Muscle layer of colon (tissue), 2 donors: Measurements from ENCODE around the gene CARHSP1.
"Not testable (repeated sequence)": the region's sequence is repeated elsewhere in the genome, so short reads cannot be mapped to it uniquely, and the experiment has no call there.

ENCODE experiments used
- H3K27ac ChIP-seq: one replicate; pipeline ENCODE4 v1.7.0; 2013; ENCODE audit warnings: low read depth, mild to moderate bottlenecking, low read length, moderate library complexity
- H3K27me3 ChIP-seq, 2 donors: one replicate each; pipeline ENCODE4 v1.7.0; 2013; ENCODE audit warnings: low read length in 2 of 2, mild to moderate bottlenecking in 2 of 2; ENCODE audit not compliant: insufficient read depth in 2 of 2, control insufficient read depth in 1 of 2
- H3K36me3 ChIP-seq: one replicate; pipeline ENCODE4 v1.7.0; 2013; ENCODE audit warnings: mild to moderate bottlenecking, low read length; ENCODE audit not compliant: insufficient read depth
- H3K4me1 ChIP-seq: one replicate; pipeline ENCODE4 v1.7.0; 2013; ENCODE audit warnings: mild to moderate bottlenecking, low read length; ENCODE audit not compliant: insufficient read depth
- H3K4me3 ChIP-seq, 2 donors: one replicate each; pipeline ENCODE4 v1.7.0; 2013; ENCODE audit warnings: low read length in 2 of 2, low read depth in 1 of 2, mild to moderate bottlenecking in 1 of 2, moderate library complexity in 1 of 2
- H3K9ac ChIP-seq: one replicate; pipeline ENCODE4 v1.7.0; 2013; ENCODE audit warnings: low read length
- H3K9me3 ChIP-seq: one replicate; pipeline ENCODE4 v1.7.0; 2013; ENCODE audit warnings: mild to moderate bottlenecking, low read length
- donor health status: abdominal sarcoma.
- donor health status: Adenocarcinoma of cecum.

Gene CARHSP1

GRCh38 chr16:8808613-8809353, 60.0 kb downstream of the CARHSP1 start:
- H3K9ac ChIP-seq: no peak overlapping the region
- H3K9me3 ChIP-seq: no peaks in the 10 kb centered on the region
- H3K27ac ChIP-seq: no peak overlapping the region
- no peak overlapping the region for H3K4me3 ChIP-seq
- H3K4me1 ChIP-seq: no peaks in the 10 kb centered on the region
- H3K36me3 ChIP-seq: peaks cover 75% of the 10 kb centered on the region
- no peaks in the 10 kb centered on the region for H3K27me3 ChIP-seq

GRCh38 chr16:8808009-8808408, 60.8 kb downstream of the CARHSP1 start:
- Histone ChIP-seq H3K4me3 (no peak overlapping the region), H3K27me3 (no peaks in the 10 kb centered on the region), H3K27ac (no peak overlapping the region), H3K36me3 (peaks cover 71% of the 10 kb centered on the region), H3K9me3 (no peaks in the 10 kb centered on the region), H3K4me1 (no peaks in the 10 kb centered on the region), H3K9ac (no peak overlapping the region)

- Histone ChIP-seq H3K27me3 (no peaks in the 10 kb centered on the region), H3K36me3 (peaks cover 70% of the 10 kb centered on the region), H3K9ac (no peak overlapping the region), H3K4me1 (no peaks in the 10 kb centered on the region), H3K9me3 (no peaks in the 10 kb centered on the region), H3K4me3 (no peak overlapping the region), H3K27ac (no peak overlapping the region)
These were observed 61.6 kb downstream of the CARHSP1 start for GRCh38 chr16:8807189-8807588.

GRCh38 chr16:8806272-8806983, 62.4 kb downstream of the CARHSP1 start:
- Histone ChIP-seq H3K27ac (no peak overlapping the region), H3K9me3 (no peaks in the 10 kb centered on the region), H3K4me3 (no peak overlapping the region), H3K27me3 (no peaks in the 10 kb centered on the region), H3K36me3 (peaks cover 68% of the 10 kb centered on the region), H3K4me1 (no peaks in the 10 kb centered on the region), H3K9ac (no peak overlapping the region)

GRCh38 chr16:8804313-8804712, 64.5 kb downstream of the CARHSP1 start:
- Histone ChIP-seq H3K4me1 (peaks cover under 1% of the 10 kb centered on the region), H3K27ac (no peak overlapping the region), H3K36me3 (peaks cover 52% of the 10 kb centered on the region), H3K4me3 (no peak overlapping the region), H3K9ac (no peak overlapping the region), H3K9me3 (no peaks in the 10 kb centered on the region), H3K27me3 (no peaks in the 10 kb centered on the region)

- H3K36me3 ChIP-seq: peaks cover 46% of the 10 kb centered on the region
- H3K9me3 ChIP-seq, H3K27ac ChIP-seq, H3K4me1 ChIP-seq, H3K9ac ChIP-seq, H3K4me3 ChIP-seq, H3K27me3 ChIP-seq: not testable (repeated sequence)
These were observed 65.1 kb downstream of the CARHSP1 start for GRCh38 chr16:8803733-8804132.
